Tibial nerve (tissue), 4 donors: ENCODE measurements around the gene GPR155. TPM values are rescaled to one million over a fixed set of nuclear protein-coding genes. Genes with fewer than 3 reads are reported as not detected.

Experiments
- DNase-seq, 2 donors: peaks; one replicate each; pipeline ENCODE4 v3.0.0-alpha.2; 2019; ENCODE audit warnings: low spot score in 2 of 2
- H3K27ac ChIP-seq, 4 donors: fragments of 200-600 bp; sonication (generic) in 3 of 4; one replicate each; pipeline ENCODE4 v1.5.1; 2017 to 2019; ENCODE audit warnings: mild to moderate bottlenecking in 1 of 4
- H3K27me3 ChIP-seq, 2 donors: fragments of 200-600 bp; sonication (generic) in 1 of 2; one replicate each; pipeline versions ENCODE4 v1.5.1 to v1.6.0; 2017 to 2019
- H3K36me3 ChIP-seq, 3 donors: fragments of 200-600 bp; sonication (generic); one replicate each; pipeline ENCODE4 v1.5.1; 2018 to 2019
- H3K4me1 ChIP-seq, 4 donors: fragments of 200-600 bp; sonication (generic) in 3 of 4; one replicate each; pipeline ENCODE4 v1.5.1; 2017 to 2019
- H3K4me3 ChIP-seq, 4 donors: fragments of 200-600 bp; sonication (generic) in 3 of 4; one replicate each; pipeline ENCODE4 v1.5.1; 2017 to 2019; ENCODE audit warnings: mild to moderate bottlenecking in 1 of 4, moderate library complexity in 1 of 4
- H3K9me3 ChIP-seq, 4 donors: fragments of 200-600 bp; sonication (generic) in 3 of 4; one replicate each; pipeline ENCODE4 v1.5.1; 2017 to 2019
- EP300 ChIP-seq, 2 donors: sonication (generic); formaldehyde crosslinking; IDR thresholded peaks; one replicate each; pipeline ENCODE4 v1.6.1; 2017; ENCODE audit warnings: antibody characterized with exemption in 2 of 2, mild to moderate bottlenecking in 1 of 2
- POLR2A ChIP-seq, 2 donors: fragments of 450-650 bp; IDR thresholded peaks; one replicate each; pipeline ENCODE4 v1.6.1; 2017; ENCODE audit warnings: antibody characterized with exemption in 2 of 2, mild to moderate bottlenecking in 2 of 2, moderate library complexity in 2 of 2
- WGBS, 2 donors: methylation state at CpG; one replicate each; pipeline ENCODE4 v1.1.5; 2018; 5-methylcytosine and 5-hydroxymethylcytosine counted together
- total RNA-seq, 4 donors: library from RNA; depleted of rRNA; stranded (reverse); fragments of >200 nt; gene quantifications; one replicate each; pipeline ENCODE4 v1.1.0, GENCODE V29; 2016
- TF ChIP-seq, protein P1 (sequence below), 5 experiments: fragments of 200-600 bp in 3 of 5; fragments of 450-650 bp in 2 of 5; sonication (generic) in 3 of 5; IDR thresholded peaks; one replicate each; pipeline ENCODE4 v1.5.1; 2016 to 2019; ENCODE audit warnings: antibody characterized with exemption in 5 of 5, mild to moderate bottlenecking in 3 of 5, moderate library complexity in 2 of 5

The GPR155 gene
- total RNA-seq, 4 donors from 2014 or later, result 8.6 to 36.5 (median 15.5) TPM

DNA sequence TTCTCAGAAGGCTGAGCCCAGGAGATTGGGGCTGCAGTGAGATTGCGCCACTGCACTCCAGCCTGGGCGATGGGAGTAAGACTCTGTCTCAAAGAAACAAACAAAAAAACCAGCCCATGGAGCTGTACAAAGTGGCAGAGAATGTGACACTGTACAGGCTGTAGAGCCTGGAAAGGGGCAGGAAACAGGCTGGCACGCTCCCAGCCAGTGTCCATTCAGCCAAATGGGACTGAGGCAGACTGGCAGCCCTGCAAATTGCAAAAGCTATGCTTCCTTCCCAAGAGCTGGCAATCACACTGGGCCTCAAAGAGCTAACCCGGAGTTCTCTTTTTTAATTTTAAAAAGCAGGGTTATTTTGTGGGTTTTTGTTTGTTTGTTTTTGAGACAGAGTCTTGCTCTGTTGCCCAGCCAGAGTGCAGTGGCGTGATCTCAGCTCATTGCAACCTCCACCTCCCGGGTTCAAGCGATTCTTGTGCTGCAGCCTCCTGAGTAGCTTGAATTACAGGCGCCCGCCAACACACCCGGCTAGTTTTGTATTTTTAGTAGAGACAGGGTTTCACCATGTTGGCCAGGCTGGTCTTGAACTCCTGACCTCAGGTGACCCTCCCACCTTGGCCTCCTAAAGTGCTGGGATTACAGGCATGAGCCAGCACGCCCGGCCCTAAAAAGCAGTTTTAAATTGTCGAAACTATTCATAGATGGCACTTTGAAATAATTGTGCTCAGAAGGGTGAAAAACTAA, 48.5 kb downstream of the GPR155 start:
- peaks cover 0 to 23% (median 0%) of the 10 kb centered on the region in 3 donors for H3K36me3 ChIP-seq
- H3K9me3 ChIP-seq, result no peaks in the 10 kb centered on the region
- H3K4me1 ChIP-seq, result peaks cover 0 to 7% (median 3%) of the 10 kb centered on the region in 4 donors
- WGBS, 2 donors, result 42% methylated on average over 13 of the region's 13 CpGs
- TF ChIP-seq EP300 (IDR thresholded peaks at IDR 0.05), result peak in 1 of 2 donors; percentile 76
- TF ChIP-seq, protein P1, sequence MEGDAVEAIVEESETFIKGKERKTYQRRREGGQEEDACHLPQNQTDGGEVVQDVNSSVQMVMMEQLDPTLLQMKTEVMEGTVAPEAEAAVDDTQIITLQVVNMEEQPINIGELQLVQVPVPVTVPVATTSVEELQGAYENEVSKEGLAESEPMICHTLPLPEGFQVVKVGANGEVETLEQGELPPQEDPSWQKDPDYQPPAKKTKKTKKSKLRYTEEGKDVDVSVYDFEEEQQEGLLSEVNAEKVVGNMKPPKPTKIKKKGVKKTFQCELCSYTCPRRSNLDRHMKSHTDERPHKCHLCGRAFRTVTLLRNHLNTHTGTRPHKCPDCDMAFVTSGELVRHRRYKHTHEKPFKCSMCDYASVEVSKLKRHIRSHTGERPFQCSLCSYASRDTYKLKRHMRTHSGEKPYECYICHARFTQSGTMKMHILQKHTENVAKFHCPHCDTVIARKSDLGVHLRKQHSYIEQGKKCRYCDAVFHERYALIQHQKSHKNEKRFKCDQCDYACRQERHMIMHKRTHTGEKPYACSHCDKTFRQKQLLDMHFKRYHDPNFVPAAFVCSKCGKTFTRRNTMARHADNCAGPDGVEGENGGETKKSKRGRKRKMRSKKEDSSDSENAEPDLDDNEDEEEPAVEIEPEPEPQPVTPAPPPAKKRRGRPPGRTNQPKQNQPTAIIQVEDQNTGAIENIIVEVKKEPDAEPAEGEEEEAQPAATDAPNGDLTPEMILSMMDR (IDR thresholded peaks at IDR 0.05), result no peak
- no peak overlapping the region for H3K4me3 ChIP-seq
- H3K27me3 ChIP-seq, result no peaks in the 10 kb centered on the region
- peak; percentile 7 to 42 for DNase-seq
- H3K27ac ChIP-seq, result peak overlapping the region in 2 of 4 donors; percentile 60 to 67

DNA sequence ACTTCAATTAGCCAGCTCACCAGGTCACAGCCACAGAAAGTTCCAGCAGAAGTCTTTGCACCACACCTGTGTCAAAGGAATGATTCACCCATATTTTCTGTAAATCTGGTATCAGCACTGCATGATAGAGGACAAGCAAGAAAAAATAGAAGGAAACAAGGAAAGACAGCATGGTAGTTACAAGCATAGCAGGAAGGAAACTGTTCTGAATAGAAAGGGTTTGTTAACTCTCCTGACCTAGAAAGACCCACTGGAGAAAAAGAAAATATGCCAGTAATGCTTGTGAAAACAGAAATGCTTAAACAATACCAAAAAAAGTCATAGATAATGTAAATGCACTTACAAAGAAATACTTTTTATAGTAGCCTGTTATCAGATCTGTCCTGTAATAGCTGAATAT, 50.5 kb downstream of the GPR155 start:
- TF ChIP-seq EP300 (IDR thresholded peaks at IDR 0.05) (no peak), POLR2A (IDR thresholded peaks at IDR 0.05) (no peak)
- TF ChIP-seq, protein P1 (IDR thresholded peaks at IDR 0.05), result no peak
- H3K4me1 ChIP-seq, result peaks cover 0 to 7% (median 3%) of the 10 kb centered on the region in 4 donors
- no peak overlapping the region for H3K4me3 ChIP-seq
- no peak overlapping the region for H3K27ac ChIP-seq
- no peak for DNase-seq
- no peaks in the 10 kb centered on the region for H3K27me3 ChIP-seq
- H3K9me3 ChIP-seq, result no peaks in the 10 kb centered on the region
- H3K36me3 ChIP-seq, result peaks cover 0 to 30% (median 0%) of the 10 kb centered on the region in 3 donors

DNA sequence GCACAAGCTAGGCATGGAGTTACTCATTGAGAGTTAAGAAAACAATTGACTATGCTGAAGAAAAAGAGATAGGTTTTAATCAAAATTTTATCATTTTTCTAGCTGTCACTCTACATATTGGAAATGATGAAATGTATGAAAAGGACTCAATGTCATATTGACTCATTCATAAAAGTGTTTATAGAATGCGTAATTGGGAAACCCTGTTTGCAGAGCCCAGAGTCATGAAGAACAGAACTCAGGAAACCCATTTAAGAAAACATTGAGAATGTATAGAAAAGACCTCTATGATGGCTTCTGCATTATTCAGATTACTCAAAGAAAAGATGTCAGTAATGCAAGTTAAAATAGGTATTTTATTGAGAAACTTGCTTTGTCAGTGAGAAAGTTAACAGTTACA, 54.9 kb downstream of the GPR155 start:
- peaks cover 0 to 68% (median 0%) of the 10 kb centered on the region in 3 donors for H3K36me3 ChIP-seq

DNA sequence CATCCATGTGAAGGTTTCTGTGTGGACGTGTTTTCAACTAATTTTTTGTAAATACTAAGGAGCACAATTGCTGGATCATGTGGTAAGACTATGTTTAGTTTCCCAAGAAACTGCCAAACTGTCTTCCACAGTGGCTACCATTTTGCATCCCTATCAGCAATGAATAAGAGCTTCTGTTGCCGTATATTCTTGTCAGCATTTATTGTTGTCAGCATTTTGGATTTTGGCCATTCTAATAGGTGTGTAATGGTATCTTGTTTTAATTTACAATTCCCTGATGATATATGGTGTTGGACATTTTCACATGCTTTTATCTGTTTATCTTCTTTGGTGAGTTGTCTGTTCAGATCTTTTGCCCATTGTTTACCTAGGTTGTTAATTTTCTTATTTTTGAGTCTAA, 56.8 kb downstream of the GPR155 start:
- H3K27ac ChIP-seq, result no peak overlapping the region
- DNase-seq, result no peak
- WGBS, 2 donors, result 100% methylated on average over 2 of the region's 2 CpGs
- TF ChIP-seq POLR2A (IDR thresholded peaks at IDR 0.05), result no peak
- TF ChIP-seq, protein P1 (IDR thresholded peaks at IDR 0.05), result no peak
- no peaks in the 10 kb centered on the region for H3K4me1 ChIP-seq
- no peaks in the 10 kb centered on the region for H3K9me3 ChIP-seq
- H3K36me3 ChIP-seq, result peaks cover 0 to 70% (median 0%) of the 10 kb centered on the region in 3 donors
- H3K27me3 ChIP-seq, result no peaks in the 10 kb centered on the region
- no peak overlapping the region for H3K4me3 ChIP-seq

More for the DNA sequence above, 54.9 kb downstream of the GPR155 start:
- Histone ChIP-seq H3K4me1 (peaks cover 0 to 4% (median 0%) of the 10 kb centered on the region in 4 donors), H3K9me3 (no peaks in the 10 kb centered on the region), H3K4me3 (no peak overlapping the region), H3K27ac (no peak overlapping the region), H3K27me3 (no peaks in the 10 kb centered on the region)
- TF ChIP-seq EP300 (IDR thresholded peaks at IDR 0.05), result no peak
- TF ChIP-seq, protein P1 (IDR thresholded peaks at IDR 0.05), result no peak
- no peak for TF ChIP-seq POLR2A (IDR thresholded peaks at IDR 0.05)
- 98 to 100% methylated on average over 1 of the region's 1 CpG for WGBS, 2 donors
- no peak for DNase-seq

DNA sequence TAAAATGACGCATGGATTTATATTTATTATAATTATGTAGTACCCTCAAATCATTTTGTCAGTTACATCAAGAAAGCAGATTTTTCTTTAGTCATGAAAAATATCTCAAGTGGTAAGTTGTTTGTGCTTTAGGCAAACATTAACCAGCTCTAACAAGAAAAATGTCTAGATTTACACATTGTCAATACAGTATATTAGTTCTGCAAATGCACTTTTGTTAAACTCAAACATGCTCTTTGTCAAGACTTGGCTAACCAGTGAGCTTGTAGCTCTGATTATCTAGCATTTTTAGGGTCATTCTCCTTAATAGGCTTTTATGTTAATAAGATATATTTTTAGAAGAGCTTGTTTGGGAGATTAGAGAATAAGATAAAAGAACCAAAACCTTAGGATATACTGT, 58.6 kb downstream of the GPR155 start:
- DNase-seq, result no peak
- Histone ChIP-seq H3K4me1 (no peaks in the 10 kb centered on the region), H3K36me3 (peaks cover 0 to 87% (median 0%) of the 10 kb centered on the region in 3 donors), H3K27ac (no peak overlapping the region), H3K27me3 (no peaks in the 10 kb centered on the region), H3K4me3 (no peak overlapping the region), H3K9me3 (no peaks in the 10 kb centered on the region)
- TF ChIP-seq, protein P1 (IDR thresholded peaks at IDR 0.05), result no peak
- TF ChIP-seq EP300 (IDR thresholded peaks at IDR 0.05) (no peak), POLR2A (IDR thresholded peaks at IDR 0.05) (no peak)
- 96 to 100% methylated on average over 1 of the region's 1 CpG for WGBS, 2 donors
